GM12878 (cell line): ENCODE results near the gene TMEM82. TPM values are rescaled to one million over a fixed set of nuclear protein-coding genes. Genes with fewer than 3 reads are reported as not detected.

Experiments used
- ATAC-seq: fragments of 200-7000 bp; cut with Tn5 transposase; 3 replicates; pipeline ENCODE4 v1.9.1; 2020; ENCODE audit warnings: mild to moderate bottlenecking, moderate library complexity
- BruUV-seq: library from RNA; stranded (reverse); fragments of 400-500 nt; replicated peaks from 2 replicates; lab custom pipeline; 2021; lab: Mats Ljungman, UMichigan
- CTCF ChIA-PET: fragments of 300-600 bp; sonication (Branson Sonifier 250); formaldehyde crosslinking; extraction: SDS; loops from one replicate; lab custom pipeline; 2021; ENCODE audit warnings: inconsistent platforms; lab: Yijun Ruan, JAX
- POLR2A ChIA-PET: fragments of 350-600 bp; formaldehyde crosslinking; extraction: SDS; loops from one replicate; lab custom pipeline; 2021; ENCODE audit warnings: inconsistent platforms; lab: Charles Lee
- RAD21 ChIA-PET: fragments of 300-600 bp; sonication (Branson Sonifier 250); formaldehyde crosslinking; loops from one replicate; lab custom pipeline; 2023; ENCODE audit warnings: antibody characterized with exemption; ENCODE audit not compliant: unreplicated experiment; lab: Charles Lee
- SMC1A ChIA-PET: fragments of 300-600 bp; sonication (Branson Sonifier 250); formaldehyde crosslinking; loops from one replicate; lab custom pipeline; 2023; ENCODE audit not compliant: unreplicated experiment, uncharacterized antibody; lab: Charles Lee
- DNase-seq: peaks from one replicate; pipeline ENCODE4 v3.0.0-alpha.2; 2011; ENCODE audit warnings: low read depth, low spot score
- FAIRE-seq: peaks from 3 replicates; lab custom pipeline; 2011; peaks lifted over from hg19 to GRCh38; lab: Jason Lieb, UNC
- H2AFZ ChIP-seq: 2 replicates; pipeline ENCODE4 v1.6.0; 2011; ENCODE audit warnings: low read depth, low read length, control low read depth; ENCODE audit not compliant: control insufficient read depth
- H3K27ac ChIP-seq: 2 replicates; pipeline ENCODE4 v1.5.1; 2011; ENCODE audit warnings: control low read depth; ENCODE audit not compliant: control insufficient read depth, insufficient read depth
- H3K27me3 ChIP-seq, 2 experiments: replicated peaks in 1 of 2; 2 replicates each; pipeline versions ENCODE4 v1.6.0 to v1.6.1; 2011; ENCODE audit warnings: low read length in 1 of 2; ENCODE audit not compliant: control insufficient read depth in 2 of 2, insufficient read depth in 2 of 2
- H3K36me3 ChIP-seq, 2 experiments: 2 replicates each; pipeline ENCODE4 v1.5.1; 2011; ENCODE audit warnings: low read length in 1 of 2; ENCODE audit not compliant: control insufficient read depth in 2 of 2, insufficient read depth in 2 of 2
- H3K4me1 ChIP-seq: 2 replicates; pipeline ENCODE4 v1.6.1; 2011; ENCODE audit warnings: mild to moderate bottlenecking, low read length, moderate library complexity, mixed read lengths; ENCODE audit not compliant: control insufficient read depth, insufficient read depth
- H3K4me2 ChIP-seq: 2 replicates; pipeline ENCODE4 v1.6.0; 2011; ENCODE audit warnings: control low read depth; ENCODE audit not compliant: control insufficient read depth, insufficient read depth
- H3K4me3 ChIP-seq: fragments of 200-600 bp; sonication (generic); 2 replicates; pipeline ENCODE4 v1.5.1; 2016
- H3K79me2 ChIP-seq: 2 replicates; pipeline ENCODE4 v1.6.0; 2011; ENCODE audit warnings: low read length; ENCODE audit not compliant: control insufficient read depth, insufficient read depth
- H3K9ac ChIP-seq: 2 replicates; pipeline ENCODE4 v1.8.0; 2011; ENCODE audit warnings: low read length, control low read depth, mixed read lengths; ENCODE audit not compliant: control insufficient read depth, insufficient read depth
- H3K9me3 ChIP-seq: replicated peaks from 3 replicates; pipeline ENCODE4 v1.5.1; 2011; ENCODE audit warnings: mild to moderate bottlenecking, low read length; ENCODE audit not compliant: control insufficient read depth, insufficient read depth
- H4K20me1 ChIP-seq: 2 replicates; pipeline ENCODE4 v1.6.0; 2011; ENCODE audit not compliant: control insufficient read depth, insufficient read depth
- ASH2L ChIP-seq: fragments of 300-600, 200-600 bp; sonication (generic); IDR thresholded peaks from 2 replicates; pipeline ENCODE4 v1.6.1; 2017; ENCODE audit warnings: low read depth, mild to moderate bottlenecking, borderline replicate concordance
- ATF7 ChIP-seq: fragments of 450-650 bp; IDR thresholded peaks from 2 replicates; pipeline ENCODE4 v1.6.1; 2016; ENCODE audit warnings: low read depth, mild to moderate bottlenecking
- BCL3 ChIP-seq: IDR thresholded peaks from 2 replicates; pipeline ENCODE4 v1.6.1; 2011; ENCODE audit warnings: borderline replicate concordance, low read depth, mild to moderate bottlenecking, moderate library complexity, low read length; ENCODE audit not compliant: insufficient read depth, poor library complexity, severe bottlenecking
- CBX5 ChIP-seq: sonication (generic); IDR thresholded peaks from 2 replicates; pipeline ENCODE4 v1.6.1; 2016; ENCODE audit warnings: low read depth, moderate library complexity, mild to moderate bottlenecking, inconsistent platforms
- CHD1 ChIP-seq: IDR thresholded peaks from 2 replicates; pipeline ENCODE4 v1.6.1; 2012; ENCODE audit warnings: low read depth, low read length, improper control_type of control experiment
- E2F4 ChIP-seq: IDR thresholded peaks from 2 replicates; pipeline ENCODE4 v1.6.1; 2012; ENCODE audit warnings: low read depth, low read length, improper control_type of control experiment
- HDAC2 ChIP-seq: fragments of 200-600 bp; sonication (generic); IDR thresholded peaks from 2 replicates; pipeline ENCODE4 v1.6.1; 2017
- MEF2B ChIP-seq: fragments of 450-650 bp; IDR thresholded peaks from 2 replicates; pipeline ENCODE4 v1.6.1; 2018; ENCODE audit warnings: mild to moderate bottlenecking, moderate library complexity; ENCODE audit not compliant: partially characterized antibody, poor library complexity, severe bottlenecking
- MYB ChIP-seq: fragments of 150-350 bp; IDR thresholded peaks from 2 replicates; pipeline ENCODE4 v1.6.1; 2014; ENCODE audit warnings: mild to moderate bottlenecking, low read depth, low read length, borderline replicate concordance
- SREBF1 ChIP-seq: IDR thresholded peaks from 2 replicates; pipeline ENCODE4 v1.6.1; 2012; ENCODE audit warnings: mild to moderate bottlenecking, low read length
- SUPT20H ChIP-seq: IDR thresholded peaks from 2 replicates; pipeline ENCODE4 v1.6.1; 2011; ENCODE audit warnings: low read depth, mild to moderate bottlenecking, low read length, moderate library complexity, borderline replicate concordance; ENCODE audit not compliant: control insufficient read depth
- USF1 ChIP-seq: IDR thresholded peaks from 2 replicates; pipeline ENCODE4 v1.6.1; 2011; ENCODE audit warnings: borderline replicate concordance, low read depth, mild to moderate bottlenecking, moderate library complexity, mixed read lengths, low read length; ENCODE audit not compliant: insufficient read depth; ENCODE audit errors: extremely low read length
- ZBED1 ChIP-seq: IDR thresholded peaks from 2 replicates; pipeline ENCODE4 v1.6.1; 2016; ENCODE audit warnings: borderline replicate concordance
- WGBS: methylation state at CpG from one replicate; pipeline ENCODE4 v1.1.6; 2016; ENCODE audit warnings: low lambda C conversion rate; ENCODE audit not compliant: insufficient replicate concordance, insufficient coverage; ENCODE audit errors: missing lambda C conversion rate; 5-methylcytosine and 5-hydroxymethylcytosine counted together
- in situ Hi-C: fragments of 300-500 bp; cut with MboI; formaldehyde crosslinking; loops from 9 replicates; pipeline ENCODE4 v1.14.3; 2018; ENCODE audit warnings: mixed read lengths
- intact Hi-C: fragments of 100-400 bp; cut with micrococcal nuclease; formaldehyde crosslinking; loops from one replicate; pipeline ENCODE4 v1.14.2; 2022; ENCODE audit not compliant: unreplicated experiment
- polyA plus RNA-seq, 11 experiments: library from polyadenylated mRNA; depleted of rRNA in 4 of 11; unstranded in 6 of 11; stranded (reverse) in 5 of 11; fragments of >200 nt; fragmentation: Nextera tagmentation in 4 of 11; fragmentation: Illumina TruSeq in 1 of 11; extraction: Ambion mirVana in 4 of 11; extraction: Trizol in 1 of 11; gene quantifications; 1 replicate in 1 of 11; 2 replicates in 10 of 11; pipeline versions ENCODE4 v1.2.1 to v1.2.3, GENCODE V29; 2011 to 2016; ENCODE audit warnings: inconsistent platforms in 2 of 11, missing spikeins in 2 of 11, low read depth in 1 of 11
- total RNA-seq, 4 experiments: library from RNA; depleted of rRNA in 3 of 4; stranded (reverse); fragments of >200 nt in 3 of 4; fragmentation: Illumina TruSeq in 1 of 4; extraction: Trizol in 1 of 4; gene quantifications; 2 replicates each; pipeline versions ENCODE4 v1.2.1 to v1.2.3, GENCODE V29; 2013 to 2021
- TF ChIP-seq, protein P1 (sequence below): fragments of 450-650 bp; IDR thresholded peaks from 2 replicates; pipeline ENCODE4 v1.6.1; 2014; ENCODE audit warnings: mild to moderate bottlenecking

The TMEM82 gene
- total and polyA plus RNA-seq, 10 of the 15 experiments (the other 5 are each of a cell fraction or from before 2014, with no cell fraction given), result not detected

- in situ Hi-C loops, result no loop called here
- ChIA-PET SMC1A (no interaction called here), CTCF (interaction anchor here (0.7 to 1.2 kb wide), 2 partner anchors 34 to 41 kb away, joined by 3 read pairs; no protein-coding TSS in a partner anchor), RAD21 (interaction anchor here (0.7 kb wide), 1 partner anchor 87 kb away, joined by 3 read pairs; the partner anchor contains the start of gene DDI2), POLR2A (interaction anchor here (0.6 kb wide), 2 partner anchors 29 to 177 kb away, joined by 8 to 10 read pairs; no protein-coding TSS in a partner anchor)
- Histone ChIP-seq H3K79me2 (peaks cover 20% of the 10 kb centered on the region), H2AFZ (no peak overlapping the region), H3K27ac (no peak overlapping the region), H3K36me3 (peaks cover 7% of the 10 kb centered on the region in 2 experiments), H3K9me3 (no peaks in the 10 kb centered on the region; the same call in 2 of the 3 replicates), H4K20me1 (no peaks in the 10 kb centered on the region), H3K4me2 (no peak overlapping the region), H3K9ac (no peak overlapping the region), H3K4me3 (no peak overlapping the region), H3K27me3 (no peaks in the 10 kb centered on the region), H3K4me1 (no peaks in the 10 kb centered on the region)
- intact Hi-C loops, result no loop called here
- DNase-seq, result no peak
- ATAC-seq, result no peak
- TF ChIP-seq MYB (no peak), SUPT20H (no peak), SREBF1 (no peak), HDAC2 (no peak), BCL3 (no peak), ATF7 (no peak), ASH2L (no peak), ZBED1 (no peak), MEF2B (no peak), E2F4 (no peak), CBX5 (no peak), USF1 (no peak), CHD1 (no peak)
- TF ChIP-seq, protein P1, sequence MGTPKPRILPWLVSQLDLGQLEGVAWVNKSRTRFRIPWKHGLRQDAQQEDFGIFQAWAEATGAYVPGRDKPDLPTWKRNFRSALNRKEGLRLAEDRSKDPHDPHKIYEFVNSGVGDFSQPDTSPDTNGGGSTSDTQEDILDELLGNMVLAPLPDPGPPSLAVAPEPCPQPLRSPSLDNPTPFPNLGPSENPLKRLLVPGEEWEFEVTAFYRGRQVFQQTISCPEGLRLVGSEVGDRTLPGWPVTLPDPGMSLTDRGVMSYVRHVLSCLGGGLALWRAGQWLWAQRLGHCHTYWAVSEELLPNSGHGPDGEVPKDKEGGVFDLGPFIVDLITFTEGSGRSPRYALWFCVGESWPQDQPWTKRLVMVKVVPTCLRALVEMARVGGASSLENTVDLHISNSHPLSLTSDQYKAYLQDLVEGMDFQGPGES, result no peak
- FAIRE-seq, result no peak
- WGBS, result 93% methylated on average over 17 of the region's 17 CpGs
- BruUV-seq, result no TSS peak
Observed at GRCh38 chr1:15704526-15705183, 37.6 kb upstream of the TMEM82 start.
